CD4-positive, alpha-beta T cell treated with Interleukin-21 for 1 hour (primary cell): ENCODE data around the gene SHISA8.
"Not testable (repeated sequence)": the region's sequence is repeated elsewhere in the genome, so short reads cannot be mapped to it uniquely, and the experiment has no call there.

Experiments used
- DNase-seq: peaks from one replicate; pipeline ENCODE4 v3.0.0-alpha.2; 2020

Gene SHISA8

GRCh38 chr22:41898645-41899044 is 16.2 kb downstream of the SHISA8 start:
- DNase-seq: no peak

- no peak for DNase-seq
Observed at GRCh38 chr22:41893591-41894375, 21.1 kb downstream of the SHISA8 start.

GRCh38 chr22:41892721-41893120 is 22.2 kb downstream of the SHISA8 start:
- no peak for DNase-seq

- no peak for DNase-seq
Observed at GRCh38 chr22:41891407-41891806, 23.5 kb downstream of the SHISA8 start.

GRCh38 chr22:41888627-41889200 is 26.2 kb downstream of the SHISA8 start:
- DNase-seq: no peak

GRCh38 chr22:41885516-41885915 is 29.4 kb downstream of the SHISA8 start:
- no peak for DNase-seq

GRCh38 chr22:41885116-41885515 is 29.8 kb downstream of the SHISA8 start:
- no peak for DNase-seq

- no peak for DNase-seq
Observed at GRCh38 chr22:41883400-41883799, 31.5 kb downstream of the SHISA8 start.

- DNase-seq: no peak
Observed at GRCh38 chr22:41880653-41881052, 34.2 kb downstream of the SHISA8 start.

- DNase-seq: no peak
Observed at GRCh38 chr22:41876675-41877074, 38.2 kb downstream of the SHISA8 start.

GRCh38 chr22:41876275-41876674 is 38.6 kb downstream of the SHISA8 start:
- no peak for DNase-seq

GRCh38 chr22:41875531-41876270 is 39.2 kb downstream of the SHISA8 start:
- DNase-seq: no peak

- no peak for DNase-seq
Observed at GRCh38 chr22:41874090-41874489, 40.8 kb downstream of the SHISA8 start.

- DNase-seq: peak; percentile 59
Observed at GRCh38 chr22:41873391-41873790, 41.5 kb downstream of the SHISA8 start.

- DNase-seq: no peak
Observed at GRCh38 chr22:41870786-41871185, 44.1 kb downstream of the SHISA8 start.

GRCh38 chr22:41870081-41870480 is 44.8 kb downstream of the SHISA8 start:
- not testable (repeated sequence) for DNase-seq

GRCh38 chr22:41868556-41868955 is 46.3 kb downstream of the SHISA8 start:
- DNase-seq: no peak

- no peak for DNase-seq
Observed at GRCh38 chr22:41863472-41863871, 51.4 kb downstream of the SHISA8 start.

- DNase-seq: peak; percentile 19
Observed at GRCh38 chr22:41862530-41863266, 52.2 kb downstream of the SHISA8 start.

- DNase-seq: peak; percentile 49
Observed at GRCh38 chr22:41862160-41862529, 52.7 kb downstream of the SHISA8 start.
